Hepatocyte (in vitro differentiated cells): Measurements from ENCODE around the gene PROCR.

Experiments used
- CTCF ChIP-seq: fragments of 200-600 bp; sonication (generic); IDR thresholded peaks from 2 replicates; pipeline ENCODE4 v1.5.1; 2016; ENCODE audit warnings: antibody characterized with exemption, mild to moderate bottlenecking; ENCODE audit not compliant: poor library complexity
- EZH2 ChIP-seq: fragments of 200-600 bp; sonication (generic); IDR thresholded peaks from 2 replicates; pipeline ENCODE4 v1.6.1; 2016; ENCODE audit warnings: antibody characterized with exemption, mild to moderate bottlenecking, borderline replicate concordance
- EZH2phosphoT487 ChIP-seq: fragments of 200-600 bp; sonication (generic); IDR thresholded peaks from one replicate; pipeline ENCODE4 v1.6.1; 2018; ENCODE audit warnings: antibody characterized with exemption, mild to moderate bottlenecking, low read depth, moderate library complexity; ENCODE audit not compliant: unreplicated experiment, severe bottlenecking

GRCh38 chr20:35215066-35215956 lies 43.4 kb downstream of the PROCR start:
- TF ChIP-seq EZH2phosphoT487 (no peak), CTCF (no peak), EZH2 (no peak)
